ENCODE measurements around the gene C3orf85.

DNA sequence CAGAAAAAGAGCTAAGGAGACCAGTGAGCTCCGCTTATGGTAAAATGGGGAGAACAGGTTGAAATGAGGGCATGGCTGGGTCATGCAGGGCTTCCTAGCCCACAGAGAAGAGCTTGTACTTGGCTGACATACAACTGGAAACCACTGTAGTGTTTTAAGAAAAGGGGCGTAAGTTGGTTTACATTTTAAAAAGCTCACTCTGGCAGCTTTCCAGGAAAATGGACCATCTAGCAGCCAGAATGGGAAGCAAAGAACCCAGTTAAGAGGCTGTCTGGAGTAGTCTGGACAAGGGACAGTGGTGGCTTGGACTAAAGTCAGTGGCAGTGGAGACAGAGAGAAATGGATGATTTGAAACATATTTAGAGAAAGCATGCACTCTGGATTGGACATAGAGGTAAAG, 20.5 kb upstream of the C3orf85 start:
- no peak for TF ChIP-seq SUZ12 (IDR thresholded peaks at IDR 0.05; ENCODE audit: extremely low read depth, insufficient read depth, insufficient read length)
- TF ChIP-seq YY1 (IDR thresholded peaks at IDR 0.05; ENCODE audit: insufficient read depth, insufficient read length): no peak
